Ovary (tissue), 9 donors: ENCODE data around the gene OPN1MW2. TPM values are rescaled to one million over a fixed set of nuclear protein-coding genes. Genes with fewer than 3 reads are reported as not detected.

Experiments
- polyA plus RNA-seq, 2 donors: library from polyadenylated mRNA; stranded (reverse); fragments of 200-250 nt in 1 of 2; fragments of 350-450 nt in 1 of 2; fragmentation: Illumina TruSeq in 1 of 2; extraction: RNeasy Lipid Tissue Mini Kit (QIAGEN cat#74804) in 1 of 2; gene quantifications; one replicate each; pipeline ENCODE4 v1.2.3, GENCODE V29; 2013 to 2014
- total RNA-seq, 7 donors: library from RNA; depleted of rRNA in 2 of 7; stranded (reverse); fragments of >200 nt in 2 of 7; fragmentation: NEBNext Ultra II Directional in 3 of 7; extraction: Animal tissue kit (Norgen Biotek cat#: 25700) in 3 of 7; gene quantifications; one replicate each; pipeline versions ENCODE4 v1.1.0 to v1.2.4, GENCODE V29; 2016 to 2023
- donor health status: DM: no; HTN: no; CAD: no; lungs with moderate emphysema.
- donor health status: DM: no; HTN: no; CAD: no.
- donor health status: Bipolar disorder and iron deficiency.
- donor health status: DM: yes; HTN: yes; CAD: no.
- donor health status: DM: no; HTN: no; CAD: no.
- donor health status: DM: yes; HTN: yes; CAD: no.

The OPN1MW2 gene
- total and polyA plus RNA-seq, 9 donors: not detected

Other genes starting within 250 kb of the OPN1MW2 start
- 10 to 100 TPM; 26.3 to 62.5 (median 53.1) TPM for gene HCFC1, start 247.9 kb upstream of the OPN1MW2 start, total RNA-seq
- 10 to 100 TPM; 13.3 to 19.7 TPM for gene HCFC1, start 247.9 kb upstream of the OPN1MW2 start, polyA plus RNA-seq
- 10 to 100 TPM in 3 of 7 donors, 1 to 10 TPM in 4; 4.4 to 11.6 (median 9.4) TPM for gene TMEM187, start 247.0 kb upstream of the OPN1MW2 start, total RNA-seq
- 1 to 10 TPM; 2.6 to 9.8 TPM for gene TMEM187, start 247.0 kb upstream of the OPN1MW2 start, polyA plus RNA-seq
- 10 to 100 TPM; 17.0 to 97.4 (median 52.6) TPM for gene IRAK1, start 199.9 kb upstream of the OPN1MW2 start, total RNA-seq
- gene IRAK1, start 199.9 kb upstream of the OPN1MW2 start, polyA plus RNA-seq: 10 to 100 TPM; 10.5 to 25.8 TPM
- 10 to 100 TPM; 46.4 to 91.2 (median 62.4) TPM for gene MECP2, start 122.0 kb upstream of the OPN1MW2 start, total RNA-seq
- gene MECP2, start 122.0 kb upstream of the OPN1MW2 start, polyA plus RNA-seq: 10 to 100 TPM; 26.8 to 29.6 TPM
- not detected for gene OPN1LW, start 75.5 kb upstream of the OPN1MW2 start, total RNA-seq
- gene OPN1LW, start 75.5 kb upstream of the OPN1MW2 start, polyA plus RNA-seq: not detected
- not detected for gene OPN1MW, start 37.2 kb upstream of the OPN1MW2 start, total RNA-seq
- not detected for gene OPN1MW, start 37.2 kb upstream of the OPN1MW2 start, polyA plus RNA-seq
- gene OPN1MW3, start 37.8 kb downstream of the OPN1MW2 start, total RNA-seq: not detected
- gene OPN1MW3, start 37.8 kb downstream of the OPN1MW2 start, polyA plus RNA-seq: not detected
- gene TEX28, start 75.4 kb downstream of the OPN1MW2 start, total RNA-seq: not detected
- not detected for gene TEX28, start 75.4 kb downstream of the OPN1MW2 start, polyA plus RNA-seq
- gene TKTL1, start 76.0 kb downstream of the OPN1MW2 start, total RNA-seq: under 1 TPM in 4 of 7 donors, not detected in 3; 0.12 to 0.36 (median 0.23) TPM
- gene TKTL1, start 76.0 kb downstream of the OPN1MW2 start, polyA plus RNA-seq: under 1 TPM; 0.38 to 0.91 TPM
- gene FLNA, start 154.9 kb downstream of the OPN1MW2 start, total RNA-seq: 1,000 to 10,000 TPM in 4 of 7 donors, 100 to 1,000 TPM in 3; 327 to 2,249 (median 1,321) TPM
- 100 to 1,000 TPM; 378 to 647 TPM for gene FLNA, start 154.9 kb downstream of the OPN1MW2 start, polyA plus RNA-seq
- 100 to 1,000 TPM in 5 of 7 donors, 10 to 100 TPM in 2; 40.5 to 158 (median 107) TPM for gene EMD, start 159.5 kb downstream of the OPN1MW2 start, total RNA-seq
- gene EMD, start 159.5 kb downstream of the OPN1MW2 start, polyA plus RNA-seq: 100 to 1,000 TPM in 1 of 2 donors, 10 to 100 TPM in 1; 55.1 to 146 TPM
- over 10,000 TPM in 1 of 7 donors, 1,000 to 10,000 TPM in 6; 6,380 to 12,508 (median 7,126) TPM for gene RPL10, start 178.6 kb downstream of the OPN1MW2 start, total RNA-seq
- gene RPL10, start 178.6 kb downstream of the OPN1MW2 start, polyA plus RNA-seq: over 10,000 TPM in 1 of 2 donors, 1,000 to 10,000 TPM in 1; 4,233 to 12,949 TPM
- gene DNASE1L1, start 189.5 kb downstream of the OPN1MW2 start, total RNA-seq: 10 to 100 TPM; 11.9 to 21.4 (median 18.1) TPM
- 10 to 100 TPM; 13.0 to 16.1 TPM for gene DNASE1L1, start 189.5 kb downstream of the OPN1MW2 start, polyA plus RNA-seq
- gene TAFAZZIN, start 191.8 kb downstream of the OPN1MW2 start, total RNA-seq: 10 to 100 TPM; 31.3 to 62.1 (median 37.9) TPM
- 10 to 100 TPM in 1 of 2 donors, 1 to 10 TPM in 1; 7.9 to 33.1 TPM for gene TAFAZZIN, start 191.8 kb downstream of the OPN1MW2 start, polyA plus RNA-seq
- gene ATP6AP1, start 208.9 kb downstream of the OPN1MW2 start, total RNA-seq: 10 to 100 TPM; 29.6 to 75.9 (median 58.1) TPM
- gene ATP6AP1, start 208.9 kb downstream of the OPN1MW2 start, polyA plus RNA-seq: 10 to 100 TPM; 75.2 to 77.8 TPM
- gene GDI1, start 217.4 kb downstream of the OPN1MW2 start, total RNA-seq: 100 to 1,000 TPM in 5 of 7 donors, 10 to 100 TPM in 2; 72.8 to 188 (median 139) TPM
- 100 to 1,000 TPM; 113 to 116 TPM for gene GDI1, start 217.4 kb downstream of the OPN1MW2 start, polyA plus RNA-seq
- 10 to 100 TPM; 21.3 to 48.9 (median 34.3) TPM for gene FAM50A, start 224.4 kb downstream of the OPN1MW2 start, total RNA-seq
- gene FAM50A, start 224.4 kb downstream of the OPN1MW2 start, polyA plus RNA-seq: 10 to 100 TPM; 41.4 to 42.8 TPM
- 100 to 1,000 TPM in 1 of 7 donors, 10 to 100 TPM in 5, 1 to 10 TPM in 1; 9.5 to 118 (median 50.9) TPM for gene PLXNA3, start 238.5 kb downstream of the OPN1MW2 start, total RNA-seq
- 10 to 100 TPM; 11.0 to 17.0 TPM for gene PLXNA3, start 238.5 kb downstream of the OPN1MW2 start, polyA plus RNA-seq